Ascending aorta (tissue), 2 donors: ENCODE results near the gene HCFC1. TPM values are rescaled to one million over a fixed set of nuclear protein-coding genes. Genes with fewer than 3 reads are reported as not detected.

Experiments
- DNase-seq, 2 donors: peaks; one replicate each; pipeline ENCODE4 v3.0.0-alpha.2; 2019; ENCODE audit warnings: low spot score in 2 of 2
- H3K27ac ChIP-seq, 2 donors: fragments of 200-600 bp; sonication (generic); one replicate each; pipeline ENCODE4 v1.5.1; 2016 to 2017; ENCODE audit warnings: mild to moderate bottlenecking in 1 of 2
- H3K27me3 ChIP-seq: fragments of 200-600 bp; sonication (generic); one replicate; pipeline ENCODE4 v1.5.1; 2017
- H3K36me3 ChIP-seq, 2 donors: fragments of 200-600 bp; sonication (generic); one replicate each; pipeline ENCODE4 v1.5.1; 2016
- H3K4me1 ChIP-seq, 2 donors: fragments of 200-600 bp; sonication (generic); one replicate each; pipeline ENCODE4 v1.5.1; 2016 to 2017; ENCODE audit warnings: mild to moderate bottlenecking in 1 of 2
- H3K4me3 ChIP-seq, 2 donors: fragments of 200-600 bp; sonication (generic); one replicate each; pipeline ENCODE4 v1.5.1; 2016 to 2017; ENCODE audit warnings: mild to moderate bottlenecking in 1 of 2
- H3K9me3 ChIP-seq, 2 donors: fragments of 200-600 bp; sonication (generic); one replicate each; pipeline ENCODE4 v1.5.1; 2016
- CTCF ChIP-seq, 3 experiments: fragments of 200-600 bp in 2 of 3; fragments of 450-650 bp in 1 of 3; sonication (generic) in 2 of 3; IDR thresholded peaks; one replicate each; pipeline ENCODE4 v1.5.1; 2016 to 2019; ENCODE audit warnings: antibody characterized with exemption in 3 of 3, mild to moderate bottlenecking in 1 of 3, moderate library complexity in 1 of 3
- intact Hi-C: fragments of 100-400 bp; cut with DNase I; formaldehyde crosslinking; loops from one replicate; pipeline ENCODE4 v1.15.1; 2023
- total RNA-seq: library from RNA; depleted of rRNA; stranded (reverse); fragments of >200 nt; gene quantifications from one replicate; pipeline ENCODE4 v1.1.0, GENCODE V29; 2016

Gene HCFC1
- total RNA-seq, 1 donor from 2014 or later, result 91.4 TPM

- Histone ChIP-seq H3K27ac (no peak overlapping the region), H3K4me3 (no peak overlapping the region), H3K4me1 (no peaks in the 10 kb centered on the region), H3K9me3 (no peaks in the 10 kb centered on the region), H3K27me3 (no peaks in the 10 kb centered on the region), H3K36me3 (no peaks in the 10 kb centered on the region)
- no peak for TF ChIP-seq CTCF (IDR thresholded peaks at IDR 0.05)
- no peak for DNase-seq
- intact Hi-C loops, result no loop called here
These were observed 21.5 kb upstream of the HCFC1 start for GRCh38 chrX:153993079-153993478.

GRCh38 chrX:153992180-153992579 lies 20.6 kb upstream of the HCFC1 start:
- Histone ChIP-seq H3K36me3 (no peaks in the 10 kb centered on the region), H3K9me3 (no peaks in the 10 kb centered on the region), H3K4me3 (no peak overlapping the region), H3K27me3 (no peaks in the 10 kb centered on the region), H3K27ac (no peak overlapping the region), H3K4me1 (no peaks in the 10 kb centered on the region)
- intact Hi-C loops, result no loop called here
- no peak for DNase-seq
- TF ChIP-seq CTCF (IDR thresholded peaks at IDR 0.05), result no peak

GRCh38 chrX:153991013-153991580 lies 19.5 kb upstream of the HCFC1 start:
- intact Hi-C loops, result no loop called here
- Histone ChIP-seq H3K27me3 (no peaks in the 10 kb centered on the region), H3K9me3 (no peaks in the 10 kb centered on the region), H3K4me3 (no peak overlapping the region), H3K27ac (no peak overlapping the region), H3K4me1 (no peaks in the 10 kb centered on the region), H3K36me3 (no peaks in the 10 kb centered on the region)
- no peak for DNase-seq
- no peak for TF ChIP-seq CTCF (IDR thresholded peaks at IDR 0.05)

GRCh38 chrX:153989973-153990655 lies 18.5 kb upstream of the HCFC1 start:
- TF ChIP-seq CTCF (IDR thresholded peaks at IDR 0.05), result no peak
- Histone ChIP-seq H3K27me3 (no peaks in the 10 kb centered on the region), H3K4me1 (no peaks in the 10 kb centered on the region), H3K27ac (no peak overlapping the region), H3K9me3 (no peaks in the 10 kb centered on the region), H3K36me3 (no peaks in the 10 kb centered on the region), H3K4me3 (no peak overlapping the region)
- DNase-seq, result no peak
- intact Hi-C loops, result no loop called here

GRCh38 chrX:153988493-153988892 lies 16.9 kb upstream of the HCFC1 start:
- Histone ChIP-seq H3K4me3 (no peak overlapping the region), H3K36me3 (no peaks in the 10 kb centered on the region), H3K4me1 (no peaks in the 10 kb centered on the region), H3K27me3 (no peaks in the 10 kb centered on the region), H3K9me3 (no peaks in the 10 kb centered on the region), H3K27ac (no peak overlapping the region)
- no peak for DNase-seq
- no peak for TF ChIP-seq CTCF (IDR thresholded peaks at IDR 0.05)
- intact Hi-C loops, result no loop called here
